GM12875 (cell line): Measurements from ENCODE around the gene TTYH2.
"Not testable (repeated sequence)": the region's sequence is repeated elsewhere in the genome, so short reads cannot be mapped to it uniquely, and the experiment has no call there.

Source experiments
- H3K4me3 ChIP-seq: one replicate; pipeline ENCODE4 v1.5.1; 2011; ENCODE audit warnings: low read depth, low read length, control low read depth
- CTCF ChIP-seq: IDR thresholded peaks from 2 replicates; pipeline ENCODE4 v1.5.1; 2011; ENCODE audit warnings: low read depth, mild to moderate bottlenecking, control low read depth, inconsistent platforms, low read length, moderate library complexity, borderline replicate concordance; ENCODE audit not compliant: insufficient read depth

TTYH2 gene

GRCh38 chr17:74281799-74282198, 68.4 kb downstream of the TTYH2 start:
- no peak overlapping the region for H3K4me3 ChIP-seq
- TF ChIP-seq CTCF = no peak

GRCh38 chr17:74282274-74282586, 68.9 kb downstream of the TTYH2 start:
- not testable (repeated sequence) for H3K4me3 ChIP-seq

GRCh38 chr17:74282587-74283370, 69.4 kb downstream of the TTYH2 start:
- no peak for TF ChIP-seq CTCF
- no peak overlapping the region for H3K4me3 ChIP-seq

GRCh38 chr17:74283371-74283673, 70.0 kb downstream of the TTYH2 start:
- TF ChIP-seq CTCF = no peak
- H3K4me3 ChIP-seq = no peak overlapping the region

- H3K4me3 ChIP-seq = no peak overlapping the region
- TF ChIP-seq CTCF = no peak
These were observed 73.7 kb downstream of the TTYH2 start for GRCh38 chr17:74287031-74287602.

GRCh38 chr17:74288785-74289184, 75.4 kb downstream of the TTYH2 start:
- no peak for TF ChIP-seq CTCF
- no peak overlapping the region for H3K4me3 ChIP-seq

GRCh38 chr17:74289688-74290087, 76.3 kb downstream of the TTYH2 start:
- no peak overlapping the region for H3K4me3 ChIP-seq
- no peak for TF ChIP-seq CTCF
